GM18517 (cell line): Measurements from ENCODE around the gene USP13.
"Not testable (repeated sequence)": the region's sequence is repeated elsewhere in the genome, so short reads cannot be mapped to it uniquely, and the experiment has no call there.

Source experiments
- ATAC-seq: cut with Tn5 transposase; IDR thresholded peaks from one replicate; pipeline ENCODE4 v1.9.1; 2021; ENCODE audit warnings: mild to moderate bottlenecking, moderate library complexity; ENCODE audit not compliant: unreplicated experiment

Gene USP13

DNA sequence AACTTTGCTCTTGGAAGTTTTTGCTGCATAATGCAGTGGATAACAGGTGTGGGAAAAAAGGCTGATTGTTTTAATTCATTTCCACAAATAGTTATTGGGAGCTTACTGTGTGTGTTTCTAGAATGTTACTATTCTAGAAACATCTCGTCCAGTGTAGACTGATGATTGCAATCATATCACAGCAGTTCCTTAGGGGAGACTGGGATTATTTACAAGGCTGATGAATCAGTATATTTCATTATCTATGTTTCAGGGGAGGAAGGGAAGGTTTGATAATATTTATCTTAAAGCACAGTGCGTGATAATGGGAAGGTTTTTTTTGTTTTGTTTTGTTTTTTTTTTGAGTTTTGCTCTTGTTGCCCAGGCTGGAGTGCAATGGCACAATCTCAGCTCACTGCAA, 2.4 kb downstream of the USP13 start:
- no peak for ATAC-seq

DNA sequence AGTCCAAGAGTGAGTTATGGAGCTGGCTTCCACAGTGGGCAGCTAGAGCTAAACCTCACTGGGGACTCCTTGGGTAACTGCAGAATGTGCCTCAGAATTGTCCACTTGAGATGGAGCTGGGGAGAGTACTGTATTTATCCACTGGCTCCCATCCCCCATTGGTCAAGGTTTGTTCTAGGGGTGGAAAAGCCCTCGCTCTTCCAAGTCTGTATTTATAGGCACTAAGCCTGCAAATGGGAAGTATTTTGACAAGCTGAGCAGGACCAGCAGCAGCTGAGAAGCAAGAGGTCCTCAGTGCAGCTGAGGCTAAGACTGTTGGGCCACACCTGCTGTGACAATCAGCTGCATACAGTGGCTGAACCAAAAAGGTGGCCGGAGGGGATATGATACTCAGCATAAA, 5.8 kb downstream of the USP13 start:
- no peak for ATAC-seq

DNA sequence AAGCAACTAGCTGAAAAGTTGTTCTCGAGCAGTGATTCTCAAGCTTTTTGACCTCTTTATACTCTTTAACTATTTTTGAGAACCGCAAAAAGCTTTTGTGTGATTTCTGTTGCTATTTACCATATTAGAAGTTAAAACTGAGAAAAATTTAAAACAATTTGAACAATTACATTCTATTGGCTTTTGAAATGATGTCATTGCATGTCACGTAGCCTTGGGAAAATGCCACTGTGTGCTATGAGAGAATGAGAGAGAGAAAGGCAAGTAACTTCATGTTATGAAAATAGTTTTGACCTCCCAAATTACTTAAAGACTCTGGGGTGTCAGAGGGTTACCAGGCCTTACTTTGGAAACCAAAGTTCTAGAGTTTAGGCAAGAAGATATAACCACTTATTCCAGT, 8.0 kb downstream of the USP13 start:
- ATAC-seq = no peak

DNA sequence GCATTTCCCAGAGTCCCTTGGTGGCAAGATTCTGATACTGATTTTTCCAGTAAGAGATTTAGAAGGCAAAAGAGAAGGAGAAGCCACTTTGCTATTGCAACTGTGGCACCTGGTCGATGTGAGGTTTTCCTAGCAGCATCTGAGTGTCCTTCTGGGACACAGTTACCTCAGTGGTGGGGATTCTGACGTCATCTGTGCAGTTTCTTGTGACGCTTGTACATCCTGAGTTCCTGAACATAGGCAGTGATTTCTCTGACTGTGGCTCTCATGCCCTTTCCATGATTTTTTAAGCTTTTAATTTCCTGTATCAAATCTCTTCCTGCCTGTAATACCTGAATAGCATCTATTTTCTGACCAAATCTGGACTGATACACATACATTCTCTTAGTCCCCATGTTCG, 8.9 kb downstream of the USP13 start:
- ATAC-seq = no peak

DNA sequence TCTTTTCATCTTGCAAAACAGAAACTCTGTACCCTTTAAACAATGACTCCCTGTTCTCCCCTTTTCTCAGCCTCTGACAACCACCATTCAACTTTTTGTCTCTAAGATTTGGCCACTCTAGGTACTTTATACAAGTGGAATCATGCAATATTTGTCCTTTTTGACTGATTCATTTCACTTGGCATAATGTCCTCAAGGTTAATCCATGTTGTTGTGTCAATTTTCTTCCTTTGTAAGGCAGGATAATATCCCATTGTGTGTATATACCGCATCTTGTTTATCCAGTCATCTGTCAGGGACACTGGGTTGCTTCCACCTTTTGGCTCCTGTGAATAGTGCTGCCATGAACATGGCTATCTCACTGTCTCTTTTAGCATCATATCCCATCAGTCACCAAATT, 10.3 kb downstream of the USP13 start:
- ATAC-seq = no peak

DNA sequence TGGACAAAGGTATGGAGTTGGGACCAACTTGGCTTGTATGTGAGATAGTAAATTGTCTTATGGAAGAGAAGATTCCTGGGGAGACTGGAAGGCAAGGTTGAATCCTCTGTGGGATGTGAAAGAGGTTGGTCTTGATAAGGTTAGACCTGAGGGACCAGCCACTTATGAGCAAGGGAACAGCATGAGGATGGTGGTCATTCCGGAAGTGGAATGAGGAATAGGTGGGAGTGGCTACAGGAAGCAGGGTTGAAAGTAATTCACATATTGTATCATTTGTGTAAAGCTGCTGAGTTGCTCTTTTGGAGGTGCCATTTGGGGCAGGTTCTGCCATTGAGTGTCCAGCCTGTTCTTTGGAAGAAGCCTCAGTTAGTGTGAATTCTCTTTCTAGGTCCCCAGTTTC, 13.2 kb downstream of the USP13 start:
- no peak for ATAC-seq

DNA sequence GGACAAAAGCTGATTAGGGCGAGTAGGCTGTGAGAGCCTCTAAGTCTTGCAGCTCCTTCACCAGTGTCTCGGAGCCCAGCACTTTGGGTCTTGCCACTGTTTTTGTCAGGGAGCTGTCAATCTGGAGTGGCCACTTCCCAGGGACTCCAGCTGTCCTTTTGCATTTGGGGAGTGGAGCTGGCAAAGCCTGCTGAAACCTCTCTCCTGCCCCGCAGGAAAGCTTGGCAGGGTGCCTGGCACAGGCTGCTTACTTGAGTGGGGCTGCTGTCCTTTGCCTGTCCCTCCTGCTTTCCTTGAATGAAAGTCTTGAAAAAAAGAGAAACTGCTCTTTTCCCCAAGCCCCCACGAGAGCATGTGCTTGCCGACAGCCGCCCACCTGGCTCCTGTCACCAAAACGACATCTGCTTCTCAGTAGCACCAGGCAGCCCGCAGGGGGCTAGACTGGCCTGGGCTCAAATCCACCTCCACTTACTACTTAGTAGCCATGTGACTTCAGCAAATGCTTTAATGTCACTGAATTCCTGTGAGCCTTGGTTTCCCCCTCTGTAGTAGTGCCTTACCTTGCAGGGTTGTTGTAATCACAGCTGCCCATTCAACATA, 13.7 kb downstream of the USP13 start:
- ATAC-seq = no peak

DNA sequence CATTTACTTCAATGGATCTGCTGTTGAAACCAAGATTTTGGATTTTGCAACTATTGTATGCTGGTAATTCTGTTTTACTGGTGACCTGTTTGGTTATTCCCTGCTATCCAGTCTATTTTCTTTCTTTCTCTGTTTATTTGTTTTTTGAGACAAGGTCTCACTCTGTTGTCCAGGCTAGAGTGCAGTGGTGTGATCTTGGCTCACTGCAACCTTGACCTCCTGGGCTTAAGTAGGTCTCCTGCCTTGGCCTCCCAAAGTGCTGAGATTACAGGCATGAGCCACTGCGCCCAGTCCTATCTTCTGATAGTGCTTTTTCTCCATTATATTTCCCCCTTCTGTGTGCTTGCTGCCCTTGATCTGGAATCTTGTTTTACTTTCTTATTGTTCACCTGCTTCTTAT, 15.6 kb downstream of the USP13 start:
- no peak for ATAC-seq

DNA sequence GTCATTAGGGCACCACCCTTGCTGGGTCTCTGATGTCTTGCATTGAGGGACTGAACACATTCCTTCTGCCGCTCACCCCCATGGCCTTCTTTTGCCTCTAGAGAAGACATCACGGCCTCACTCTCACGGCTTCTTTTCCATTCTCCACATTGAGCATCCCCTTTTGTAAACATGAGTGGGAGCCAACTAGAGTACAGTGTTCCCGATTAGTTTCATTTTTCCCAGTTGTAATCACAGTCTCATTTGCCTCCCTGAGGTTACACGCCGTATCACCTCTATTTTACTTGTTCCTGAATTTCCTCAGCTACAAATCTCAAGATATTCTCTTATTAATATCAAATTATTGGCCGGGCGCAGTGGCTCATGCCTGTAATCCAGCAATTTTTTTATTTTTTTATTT, 17.5 kb downstream of the USP13 start:
- no peak for ATAC-seq

DNA sequence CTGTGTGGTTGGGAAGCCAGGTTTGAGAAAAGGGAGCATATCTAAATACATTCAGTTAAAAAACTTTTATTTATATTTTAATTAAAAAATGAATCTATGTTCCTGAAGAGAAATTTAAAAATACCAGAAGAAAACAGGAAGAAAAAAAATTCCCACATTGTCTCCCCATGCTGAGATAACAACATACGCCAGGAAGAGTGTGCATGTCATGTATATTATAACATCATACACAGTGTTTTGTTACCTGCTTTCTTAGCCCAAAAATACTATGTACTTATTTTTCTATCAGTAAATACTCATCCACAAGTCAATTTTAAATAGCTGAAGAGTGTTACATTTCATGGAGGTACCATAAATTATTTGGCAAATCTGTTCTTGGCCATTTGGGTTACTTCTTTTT, 18.5 kb downstream of the USP13 start:
- no peak for ATAC-seq

DNA sequence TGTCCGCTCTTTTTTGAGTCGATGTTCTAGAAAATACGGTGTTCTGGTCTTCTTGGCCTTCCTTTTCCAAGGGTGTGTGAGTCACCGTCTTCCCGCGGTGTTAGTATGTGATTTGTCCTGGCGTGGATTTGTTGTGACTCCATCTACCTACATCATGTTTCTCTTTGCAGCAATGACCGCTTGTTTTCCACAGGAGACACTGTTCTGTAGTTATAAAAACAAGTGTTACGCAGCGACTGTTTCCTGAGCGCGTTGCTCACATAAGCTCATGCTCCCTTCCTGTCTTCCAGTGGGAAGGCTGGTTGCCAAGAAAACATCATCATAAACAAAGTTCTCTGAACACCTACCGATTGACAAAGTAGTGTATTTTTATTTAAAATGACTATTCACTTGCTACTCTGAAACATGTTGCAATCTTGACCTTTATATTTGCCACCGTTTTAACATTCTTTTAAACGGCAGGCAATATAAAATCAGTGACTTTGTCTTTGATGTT, 19.0 kb downstream of the USP13 start:
- no peak for ATAC-seq

DNA sequence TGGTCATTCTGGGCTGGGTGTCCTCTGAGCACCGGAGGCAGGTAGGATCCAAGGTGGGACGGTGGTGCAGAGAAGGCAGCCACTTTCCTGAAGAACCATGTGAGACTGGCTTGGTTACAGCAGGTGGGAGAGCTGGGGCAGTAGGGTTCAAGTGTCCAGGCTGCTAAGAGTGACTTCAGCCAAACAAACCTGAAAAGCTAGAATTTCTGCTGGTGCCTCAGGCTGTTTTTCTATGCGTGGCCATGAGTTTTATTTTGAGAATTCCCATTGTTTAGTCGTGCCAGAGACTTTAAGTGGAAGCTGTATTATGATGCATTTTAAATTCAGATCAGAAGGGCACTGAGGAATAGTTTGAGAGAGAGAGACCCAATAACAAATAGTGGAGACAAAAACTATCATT, 20.1 kb downstream of the USP13 start:
- no peak for ATAC-seq

DNA sequence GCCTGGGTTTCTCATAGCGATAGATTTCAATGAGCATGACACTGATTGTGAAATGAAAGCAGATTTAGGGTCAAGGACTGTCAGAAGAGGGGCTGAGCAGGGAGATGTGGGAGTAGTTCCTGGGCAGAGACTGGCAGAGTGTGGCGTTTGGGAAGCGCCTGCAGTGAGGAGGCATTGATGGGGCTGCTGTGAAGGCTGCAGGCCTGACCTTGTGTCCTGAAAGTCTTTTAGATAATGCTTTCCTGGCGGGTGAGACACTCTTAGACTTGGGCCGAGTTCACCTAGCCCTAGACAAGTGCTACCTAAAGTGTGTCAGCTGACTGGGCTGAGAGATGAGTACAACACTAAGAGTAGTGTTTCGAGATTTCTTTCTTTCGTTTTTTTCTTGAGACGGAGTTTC, 20.7 kb downstream of the USP13 start:
- no peak for ATAC-seq

DNA sequence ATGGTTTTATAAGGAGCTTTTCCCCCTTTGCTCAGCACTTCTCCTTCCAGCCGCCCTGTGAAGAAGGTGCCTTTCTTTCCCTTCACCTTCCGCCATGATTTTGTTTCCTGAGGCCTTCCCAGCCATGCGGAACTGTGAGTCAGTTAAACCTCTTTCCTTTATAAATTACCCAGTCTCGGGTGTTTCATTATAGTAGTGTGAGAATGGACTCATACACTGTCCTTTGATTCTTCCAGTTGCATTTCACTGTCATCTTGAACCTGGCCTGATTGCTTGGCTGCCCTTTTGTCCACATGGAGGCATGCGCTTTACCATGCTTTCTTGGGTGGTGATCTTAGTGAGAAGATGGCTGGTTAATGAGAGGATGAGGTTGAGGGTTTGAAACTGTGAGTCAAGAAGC, 23.2 kb downstream of the USP13 start:
- no peak for ATAC-seq

DNA sequence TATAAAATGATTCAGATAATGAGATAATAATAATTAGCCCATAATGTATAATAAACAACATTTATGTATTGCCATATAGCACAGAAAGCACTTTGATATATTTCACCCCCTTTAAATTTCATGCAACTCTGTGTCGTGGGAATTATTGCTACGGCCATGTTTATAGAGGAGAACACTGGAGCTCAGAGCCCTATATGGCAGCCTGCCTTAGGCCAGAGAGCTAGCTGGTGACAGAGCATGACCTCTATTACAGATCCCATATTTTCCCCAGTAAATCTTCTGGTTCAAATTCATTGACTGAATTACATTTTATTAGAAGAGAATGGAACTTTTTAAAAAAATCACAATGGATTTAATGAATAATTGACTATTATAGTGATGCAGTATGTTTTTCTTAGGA, 25.0 kb downstream of the USP13 start:
- ATAC-seq = no peak

DNA sequence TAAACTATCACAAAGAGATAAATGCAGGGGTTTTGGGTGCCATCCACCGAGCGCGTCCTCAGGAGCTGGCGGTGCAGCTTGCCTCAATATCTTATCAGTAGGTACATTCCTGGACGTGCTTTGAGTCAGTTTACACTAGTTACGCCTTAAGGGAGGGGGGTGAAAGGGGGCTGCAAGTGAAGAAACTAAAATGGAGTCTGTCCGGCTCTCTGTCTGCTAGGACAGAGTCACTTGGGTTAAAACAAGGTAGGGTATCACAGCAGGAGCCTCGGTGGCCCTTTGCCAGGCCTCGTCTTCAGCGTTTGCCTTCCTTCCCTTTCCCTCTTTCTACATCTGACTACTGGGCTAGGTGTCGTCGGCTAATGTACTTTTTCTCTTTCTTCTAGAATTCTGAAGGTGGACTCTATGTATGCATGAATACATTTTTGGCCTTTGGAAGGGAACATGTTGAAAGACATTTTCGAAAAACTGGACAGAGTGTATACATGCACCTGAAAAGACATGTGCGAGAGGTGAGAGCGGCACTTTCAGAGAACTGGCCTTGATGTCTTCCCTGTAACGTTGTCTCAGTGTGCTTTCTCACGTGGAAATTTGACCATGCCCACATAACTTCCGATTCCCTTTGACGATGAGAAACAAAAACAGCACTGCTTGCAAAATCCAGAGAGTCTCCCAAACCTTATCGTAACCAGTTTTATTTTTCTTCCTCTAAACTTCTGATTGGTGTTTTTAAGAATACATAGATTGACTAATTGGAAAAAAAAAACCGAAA, 28.8 kb downstream of the USP13 start:
- no peak for ATAC-seq

DNA sequence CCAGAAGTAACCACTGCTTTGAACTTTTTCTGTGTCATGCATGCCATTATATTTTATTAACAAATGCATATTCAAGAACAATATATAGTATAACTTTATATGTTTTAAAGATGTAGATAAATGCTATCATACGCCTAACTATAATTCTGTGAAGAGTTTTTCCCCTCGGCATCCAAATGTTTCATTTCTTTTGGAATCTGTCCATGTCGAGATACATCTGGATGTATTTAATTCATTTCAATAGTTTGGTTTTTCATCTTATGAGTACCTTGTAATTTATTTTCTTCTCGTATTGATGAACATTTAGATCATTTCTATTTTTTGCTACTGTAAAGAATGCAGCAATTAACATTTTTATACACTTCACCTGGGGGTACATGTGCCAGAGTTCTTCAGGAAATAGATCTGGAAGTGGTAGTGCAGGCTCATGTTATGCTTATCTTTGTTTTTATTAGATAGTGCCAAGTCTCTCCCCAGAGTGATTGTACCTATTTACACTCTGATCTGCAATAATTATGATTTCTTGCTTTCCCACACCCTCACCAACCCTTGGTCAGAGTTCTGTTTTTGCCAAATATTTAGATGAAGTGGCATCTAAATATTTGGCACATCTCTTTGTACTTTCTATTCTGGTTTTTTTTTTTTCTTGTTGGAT, 29.7 kb downstream of the USP13 start:
- no peak for ATAC-seq

DNA sequence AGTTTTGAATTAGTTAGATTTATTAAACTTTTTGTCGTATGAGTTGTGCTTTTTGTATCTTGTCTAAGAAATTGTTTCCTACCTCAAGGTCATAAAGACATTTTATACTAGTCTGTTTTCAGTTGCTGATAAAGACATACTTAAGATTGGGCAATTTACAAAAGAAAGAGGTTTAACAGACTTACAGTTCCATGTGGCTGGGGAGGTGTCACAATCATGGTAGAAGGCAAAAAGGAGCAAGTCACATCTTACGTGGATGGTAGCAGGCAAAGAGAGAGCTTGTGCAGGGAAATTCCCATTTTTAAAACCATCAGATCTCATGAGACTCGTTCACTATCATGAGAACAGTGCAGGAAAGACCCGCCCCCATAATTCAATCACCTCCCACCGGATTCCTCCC, 30.4 kb downstream of the USP13 start:
- ATAC-seq = not testable (repeated sequence)

DNA sequence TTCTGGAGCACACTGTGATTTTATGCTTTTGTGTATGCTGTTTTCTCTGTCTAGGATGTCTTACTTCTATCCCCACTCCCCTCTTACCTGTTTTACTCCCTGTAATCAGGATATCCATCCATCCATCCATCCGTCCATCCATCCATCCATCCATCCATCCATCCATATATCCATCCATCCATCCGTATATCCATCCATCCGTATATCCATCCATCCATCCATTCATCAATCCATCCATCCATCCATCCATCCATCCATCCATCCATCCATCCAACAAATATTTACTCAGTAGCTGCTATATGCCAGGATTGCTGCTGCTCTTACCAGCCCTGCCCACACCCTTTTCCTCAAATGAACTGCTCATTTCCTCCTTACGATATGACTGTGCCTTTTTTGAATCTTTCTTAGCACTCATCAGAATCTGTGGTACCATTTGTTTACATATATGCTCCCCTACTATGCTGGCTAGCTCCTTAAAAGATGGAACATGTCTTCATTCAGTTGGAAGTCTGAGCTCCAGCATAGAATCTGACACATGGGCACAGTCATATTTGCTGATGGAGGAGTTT, 35.2 kb downstream of the USP13 start:
- no peak for ATAC-seq

DNA sequence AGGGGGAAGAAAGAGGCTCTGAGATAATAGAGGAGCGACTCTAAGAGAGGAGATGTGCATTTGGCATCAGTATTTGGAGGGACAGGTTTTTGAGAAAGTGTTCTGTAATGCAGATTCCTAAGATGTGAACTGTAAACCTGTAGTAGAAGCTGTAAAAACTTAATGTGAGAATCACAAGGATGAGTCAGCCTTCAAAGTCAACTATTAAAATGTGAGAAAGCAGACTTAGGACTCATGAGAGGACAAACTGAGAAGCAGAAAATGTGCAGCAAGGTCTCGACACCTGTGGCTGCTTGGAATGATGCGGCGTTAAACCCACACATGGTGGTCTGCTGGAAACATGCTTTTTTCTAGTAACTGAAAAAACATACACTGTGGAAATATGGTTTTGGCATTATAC, 36.0 kb downstream of the USP13 start:
- no peak for ATAC-seq

DNA sequence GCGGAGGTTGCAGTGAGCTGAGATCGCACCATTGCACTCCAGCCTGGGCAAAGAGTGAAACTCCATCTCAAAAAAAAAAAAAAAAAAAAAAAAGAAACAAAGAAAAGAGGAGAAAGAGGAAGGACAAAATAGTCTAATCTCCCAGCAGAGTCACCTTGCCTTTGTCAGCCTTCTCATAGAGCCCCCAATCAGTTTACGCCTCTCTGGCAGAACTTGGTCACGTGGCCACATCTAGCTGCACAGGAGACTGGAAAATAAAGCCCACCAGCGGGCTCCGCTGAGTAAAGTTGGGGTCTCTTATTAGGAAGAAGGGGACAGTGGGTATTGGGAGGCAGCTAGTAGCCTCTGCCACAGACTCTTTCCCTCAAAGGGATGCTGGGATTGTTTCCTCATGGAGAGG, 41.9 kb downstream of the USP13 start:
- no peak for ATAC-seq
